ENCODE measurements around the gene TOM1L1. TPM values are rescaled to one million over a fixed set of nuclear protein-coding genes. Genes with fewer than 3 reads are reported as not detected.

The TOM1L1 gene
- total RNA-seq, 2 experiments from 2014 or later, result not detected

DNA sequence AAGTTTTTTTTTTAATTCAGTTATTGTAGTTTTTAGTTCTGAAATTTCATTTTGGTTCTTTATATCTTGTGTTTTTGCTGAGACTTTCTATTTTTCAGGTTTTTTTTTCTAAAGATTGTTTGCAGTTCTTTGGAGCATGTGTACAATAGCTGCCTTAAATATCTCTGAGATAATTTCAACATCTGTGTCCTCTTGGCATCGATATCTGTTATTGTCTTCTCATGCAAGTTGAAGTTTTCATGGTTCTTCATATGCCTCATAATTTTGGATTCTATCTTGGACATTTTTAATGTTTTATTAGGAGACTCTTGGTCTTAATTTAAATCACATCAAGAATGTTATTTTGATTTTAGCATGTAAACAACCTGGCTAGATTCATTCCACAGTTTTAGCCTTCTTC, 45.0 kb downstream of the TOM1L1 start:
- no peak overlapping the region for H3K4me3 ChIP-seq (ENCODE audit: low read length)
- no peak overlapping the region for H3K27ac ChIP-seq (ENCODE audit: low read depth in 1 of 2, low read length in 2 of 2)
- TF ChIP-seq, protein P1, sequence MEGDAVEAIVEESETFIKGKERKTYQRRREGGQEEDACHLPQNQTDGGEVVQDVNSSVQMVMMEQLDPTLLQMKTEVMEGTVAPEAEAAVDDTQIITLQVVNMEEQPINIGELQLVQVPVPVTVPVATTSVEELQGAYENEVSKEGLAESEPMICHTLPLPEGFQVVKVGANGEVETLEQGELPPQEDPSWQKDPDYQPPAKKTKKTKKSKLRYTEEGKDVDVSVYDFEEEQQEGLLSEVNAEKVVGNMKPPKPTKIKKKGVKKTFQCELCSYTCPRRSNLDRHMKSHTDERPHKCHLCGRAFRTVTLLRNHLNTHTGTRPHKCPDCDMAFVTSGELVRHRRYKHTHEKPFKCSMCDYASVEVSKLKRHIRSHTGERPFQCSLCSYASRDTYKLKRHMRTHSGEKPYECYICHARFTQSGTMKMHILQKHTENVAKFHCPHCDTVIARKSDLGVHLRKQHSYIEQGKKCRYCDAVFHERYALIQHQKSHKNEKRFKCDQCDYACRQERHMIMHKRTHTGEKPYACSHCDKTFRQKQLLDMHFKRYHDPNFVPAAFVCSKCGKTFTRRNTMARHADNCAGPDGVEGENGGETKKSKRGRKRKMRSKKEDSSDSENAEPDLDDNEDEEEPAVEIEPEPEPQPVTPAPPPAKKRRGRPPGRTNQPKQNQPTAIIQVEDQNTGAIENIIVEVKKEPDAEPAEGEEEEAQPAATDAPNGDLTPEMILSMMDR (IDR thresholded peaks at IDR 0.05), result no peak
- H3K36me3 ChIP-seq (ENCODE audit: insufficient read depth, low read length), result no peaks in the 10 kb centered on the region
- no peaks in the 10 kb centered on the region for H3K36me3 Mint-ChIP-seq (ENCODE audit: low read depth)
- no peaks in the 10 kb centered on the region for H3K9me3 Mint-ChIP-seq
- intact Hi-C loops (cut with DNase I, micrococcal nuclease), result no loop called here
- CTCF ChIA-PET, result no interaction called here
- POLR2A ChIA-PET, result no interaction called here
- H3K4me1 Mint-ChIP-seq (ENCODE audit: low read depth), result no peaks in the 10 kb centered on the region
- DNase-seq (no peak), ATAC-seq (ENCODE audit: poor library complexity) (no peak)
- H3K27me3 ChIP-seq (ENCODE audit: control insufficient read depth in 1 of 2, insufficient read depth in 2 of 2, low read length in 2 of 2), result peaks cover 0 to 6% of the 10 kb centered on the region in 2 experiments
- H3K27me3 Mint-ChIP-seq, result peaks cover 17% of the 10 kb centered on the region
- H3K27ac Mint-ChIP-seq, result no peak overlapping the region
- H3K4me1 ChIP-seq (ENCODE audit: insufficient read depth, low read length), result no peaks in the 10 kb centered on the region
- no peak overlapping the region for H3K4me3 Mint-ChIP-seq
- H3K9me3 ChIP-seq (ENCODE audit: control insufficient read depth in 1 of 2, insufficient read depth in 1 of 2, low read length in 2 of 2), result no peaks in the 10 kb centered on the region

DNA sequence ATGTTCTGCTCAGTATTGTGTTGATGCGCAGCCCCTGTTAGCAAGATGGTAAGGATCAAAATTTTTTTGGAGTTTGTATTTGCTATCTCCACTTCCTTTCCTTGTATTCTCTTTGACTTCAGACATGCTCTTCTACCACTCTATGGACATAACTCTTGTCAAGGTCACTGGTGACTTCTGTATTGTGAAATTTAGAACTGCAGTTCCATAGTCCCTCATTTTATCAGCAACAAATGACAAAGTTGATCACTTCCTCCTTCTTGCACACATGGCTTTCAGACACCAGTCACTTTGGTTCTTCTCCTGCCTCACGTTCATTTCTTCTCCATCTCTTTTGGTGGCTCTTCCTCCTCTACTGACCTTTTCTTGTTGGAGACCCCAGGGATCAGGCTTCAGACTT, 46.7 kb downstream of the TOM1L1 start:
- Histone ChIP-seq H3K27ac (ENCODE audit: low read depth in 1 of 2, low read length in 2 of 2) (no peak overlapping the region), H3K4me1 (ENCODE audit: insufficient read depth, low read length) (no peaks in the 10 kb centered on the region), H3K36me3 (ENCODE audit: insufficient read depth, low read length) (no peaks in the 10 kb centered on the region), H3K4me3 (ENCODE audit: low read length) (no peak overlapping the region), H3K9me3 (ENCODE audit: control insufficient read depth in 1 of 2, insufficient read depth in 1 of 2, low read length in 2 of 2) (no peaks in the 10 kb centered on the region), H3K27me3 (ENCODE audit: control insufficient read depth in 1 of 2, insufficient read depth in 2 of 2, low read length in 2 of 2) (peaks cover 0 to 6% of the 10 kb centered on the region in 2 experiments)
- intact Hi-C loops (cut with DNase I, micrococcal nuclease), result no loop called here
- no peak overlapping the region for H3K27ac Mint-ChIP-seq
- no peak overlapping the region for H3K4me3 Mint-ChIP-seq
- TF ChIP-seq, protein P1 (IDR thresholded peaks at IDR 0.05), result no peak
- H3K27me3 Mint-ChIP-seq, result peaks cover 17% of the 10 kb centered on the region
- no peaks in the 10 kb centered on the region for H3K4me1 Mint-ChIP-seq (ENCODE audit: low read depth)
- ATAC-seq (ENCODE audit: poor library complexity), result no peak
- DNase-seq, result no peak
- ChIA-PET POLR2A (no interaction called here), CTCF (no interaction called here)
- no peaks in the 10 kb centered on the region for H3K36me3 Mint-ChIP-seq (ENCODE audit: low read depth)
- no peaks in the 10 kb centered on the region for H3K9me3 Mint-ChIP-seq

DNA sequence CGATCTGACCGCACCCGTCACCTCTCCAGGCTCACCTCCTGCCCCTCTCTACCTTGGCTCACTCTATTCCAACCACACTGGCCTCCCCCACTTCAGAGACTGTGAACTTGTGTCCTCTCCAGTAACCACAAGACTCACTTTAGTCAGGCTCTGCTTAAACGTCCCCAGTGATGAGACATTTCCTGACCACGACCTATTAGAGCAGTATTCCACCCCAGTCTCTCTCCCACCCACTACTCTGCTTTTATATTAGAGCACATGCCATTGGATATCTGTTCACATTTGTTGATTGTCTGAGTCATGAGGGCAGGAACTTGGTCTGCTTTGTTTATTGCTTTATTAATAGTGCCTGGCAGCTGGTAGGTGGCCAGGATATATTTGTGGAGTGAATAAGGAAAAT, 47.7 kb downstream of the TOM1L1 start:
- no peaks in the 10 kb centered on the region for H3K36me3 Mint-ChIP-seq (ENCODE audit: low read depth)
- Histone ChIP-seq H3K27me3 (ENCODE audit: control insufficient read depth in 1 of 2, insufficient read depth in 2 of 2, low read length in 2 of 2) (peaks cover 0 to 6% of the 10 kb centered on the region in 2 experiments), H3K36me3 (ENCODE audit: insufficient read depth, low read length) (no peaks in the 10 kb centered on the region), H3K27ac (ENCODE audit: low read depth in 1 of 2, low read length in 2 of 2) (no peak overlapping the region), H3K9me3 (ENCODE audit: control insufficient read depth in 1 of 2, insufficient read depth in 1 of 2, low read length in 2 of 2) (no peaks in the 10 kb centered on the region), H3K4me1 (ENCODE audit: insufficient read depth, low read length) (no peaks in the 10 kb centered on the region), H3K4me3 (ENCODE audit: low read length) (no peak overlapping the region)
- H3K9me3 Mint-ChIP-seq, result no peaks in the 10 kb centered on the region
- DNase-seq (no peak), ATAC-seq (ENCODE audit: poor library complexity) (no peak)
- H3K4me3 Mint-ChIP-seq, result no peak overlapping the region
- ChIA-PET POLR2A (no interaction called here), CTCF (no interaction called here)
- no peak overlapping the region for H3K27ac Mint-ChIP-seq
- H3K4me1 Mint-ChIP-seq (ENCODE audit: low read depth), result no peaks in the 10 kb centered on the region
- intact Hi-C loops (cut with DNase I, micrococcal nuclease), result no loop called here
- H3K27me3 Mint-ChIP-seq, result peaks cover 17% of the 10 kb centered on the region
- TF ChIP-seq, protein P1 (IDR thresholded peaks at IDR 0.05), result no peak
